Suppressor macrophage treated with lipopolysaccharide for 4 hours (primary cell): Measurements from ENCODE around the gene AHCYL1.

Experiments
- DNase-seq: peaks from one replicate; pipeline ENCODE4 v3.0.0-alpha.2; 2020

The AHCYL1 gene

GRCh38 chr1:110043016-110043415, 58.5 kb downstream of the AHCYL1 start:
- DNase-seq: no peak

GRCh38 chr1:110047463-110047862, 62.9 kb downstream of the AHCYL1 start:
- no peak for DNase-seq

- DNase-seq: no peak
Observed at GRCh38 chr1:110048240-110048639, 63.7 kb downstream of the AHCYL1 start.

- DNase-seq: no peak
Observed at GRCh38 chr1:110048923-110049601, 64.5 kb downstream of the AHCYL1 start.

- DNase-seq: no peak
Observed at GRCh38 chr1:110049801-110050601, 65.4 kb downstream of the AHCYL1 start.

- DNase-seq: no peak
Observed at GRCh38 chr1:110050602-110051261, 66.2 kb downstream of the AHCYL1 start.

GRCh38 chr1:110051262-110051648, 66.7 kb downstream of the AHCYL1 start:
- no peak for DNase-seq

GRCh38 chr1:110053552-110054428, 69.2 kb downstream of the AHCYL1 start:
- peak; percentile 70 for DNase-seq

GRCh38 chr1:110055493-110056284, 71.1 kb downstream of the AHCYL1 start:
- DNase-seq: no peak

GRCh38 chr1:110056285-110056683, 71.7 kb downstream of the AHCYL1 start:
- DNase-seq: no peak

GRCh38 chr1:110056776-110057175, 72.2 kb downstream of the AHCYL1 start:
- DNase-seq: no peak

GRCh38 chr1:110057963-110058518, 73.5 kb downstream of the AHCYL1 start:
- DNase-seq: peak; percentile 58

GRCh38 chr1:110058591-110058990, 74.0 kb downstream of the AHCYL1 start:
- no peak for DNase-seq

- DNase-seq: no peak
Observed at GRCh38 chr1:110059133-110059863, 74.7 kb downstream of the AHCYL1 start.

- peak; percentile 80 for DNase-seq
Observed at GRCh38 chr1:110060034-110060661, 75.6 kb downstream of the AHCYL1 start.

GRCh38 chr1:110060662-110061060, 76.1 kb downstream of the AHCYL1 start:
- no peak for DNase-seq

- no peak for DNase-seq
Observed at GRCh38 chr1:110061341-110061740, 76.8 kb downstream of the AHCYL1 start.

- no peak for DNase-seq
Observed at GRCh38 chr1:110062612-110063011, 78.0 kb downstream of the AHCYL1 start.

GRCh38 chr1:110063781-110064180, 79.2 kb downstream of the AHCYL1 start:
- DNase-seq: no peak

- DNase-seq: no peak
Observed at GRCh38 chr1:110064576-110065337, 80.2 kb downstream of the AHCYL1 start.
